Neural progenitor cell (in vitro differentiated cells): ENCODE measurements around the gene ALK. TPM values are rescaled to one million over a fixed set of nuclear protein-coding genes. Genes with fewer than 3 reads are reported as not detected.

Experiments
- DNase-seq: peaks from one replicate; pipeline ENCODE4 v3.0.0-alpha.2; 2016; ENCODE audit warnings: low spot score
- H2AFZ ChIP-seq: fragments of 200-600 bp; sonication (generic); replicated peaks from 2 replicates; pipeline ENCODE4 v1.6.1; 2016; ENCODE audit warnings: antibody characterized with exemption
- H3F3A ChIP-seq: fragments of 200-600 bp; sonication (generic); 2 replicates; pipeline ENCODE4 v1.6.1; 2016; ENCODE audit warnings: antibody characterized with exemption, low read depth
- H3K27ac ChIP-seq: fragments of 200-600 bp; sonication (generic); 2 replicates; pipeline ENCODE4 v1.5.1; 2016; ENCODE audit warnings: mild to moderate bottlenecking
- H3K27me3 ChIP-seq: fragments of 200-600 bp; sonication (generic); 2 replicates; pipeline ENCODE4 v1.6.1; 2016; ENCODE audit warnings: mild to moderate bottlenecking, moderate library complexity
- H3K36me3 ChIP-seq: fragments of 200-600 bp; sonication (generic); 2 replicates; pipeline ENCODE4 v1.5.1; 2016
- H3K4me1 ChIP-seq: fragments of 200-600 bp; sonication (generic); 2 replicates; pipeline ENCODE4 v1.6.1; 2016; ENCODE audit warnings: mixed run types
- H3K4me2 ChIP-seq: fragments of 200-600 bp; sonication (generic); 2 replicates; pipeline ENCODE4 v1.6.1; 2016
- H3K4me3 ChIP-seq: fragments of 200-600 bp; sonication (generic); 2 replicates; pipeline ENCODE4 v1.5.1; 2016
- H3K79me2 ChIP-seq: fragments of 200-600 bp; sonication (generic); 2 replicates; pipeline ENCODE4 v1.6.1; 2016; ENCODE audit warnings: low read depth
- H3K9ac ChIP-seq: fragments of 200-600 bp; sonication (generic); 2 replicates; pipeline ENCODE4 v1.6.1; 2016
- H3K9me3 ChIP-seq: fragments of 200-600 bp; sonication (generic); 2 replicates; pipeline ENCODE4 v1.5.1; 2016; ENCODE audit warnings: low read depth
- H4K20me1 ChIP-seq: fragments of 200-600 bp; sonication (generic); 2 replicates; pipeline ENCODE4 v1.6.1; 2016; ENCODE audit warnings: low read depth
- H3K27ac Mint-ChIP-seq: 3 replicates; pipeline ENCODE4 v1.8.0; 2021; ENCODE audit warnings: mixed read lengths
- H3K27me3 Mint-ChIP-seq: 2 replicates; pipeline ENCODE4 v1.8.0; 2022; ENCODE audit warnings: low read depth, mild to moderate bottlenecking, inconsistent platforms, moderate library complexity, mixed read lengths; ENCODE audit not compliant: insufficient read depth
- H3K36me3 Mint-ChIP-seq: 3 replicates; pipeline ENCODE4 v1.8.0; 2021; ENCODE audit warnings: mixed read lengths
- H3K4me1 Mint-ChIP-seq: 3 replicates; pipeline ENCODE4 v1.8.0; 2021; ENCODE audit warnings: mixed read lengths
- H3K4me3 Mint-ChIP-seq: 3 replicates; pipeline ENCODE4 v1.8.0; 2021; ENCODE audit warnings: mild to moderate bottlenecking, moderate library complexity, mixed read lengths
- H3K9me3 Mint-ChIP-seq: 3 replicates; pipeline ENCODE4 v1.8.0; 2020; ENCODE audit warnings: mixed read lengths
- EZH2 ChIP-seq: fragments of 200-600 bp; sonication (generic); IDR thresholded peaks from 2 replicates; pipeline ENCODE4 v1.6.1; 2017; ENCODE audit warnings: antibody characterized with exemption, mild to moderate bottlenecking, moderate library complexity
- EZH2phosphoT487 ChIP-seq: fragments of 200-600 bp; sonication (generic); IDR thresholded peaks from 2 replicates; pipeline ENCODE4 v1.6.1; 2017; ENCODE audit warnings: antibody characterized with exemption
- total RNA-seq: library from RNA; depleted of rRNA; stranded (reverse); fragments of >200 nt; gene quantifications from 2 replicates; pipeline ENCODE4 v1.2.3, GENCODE V29; 2015; ENCODE audit warnings: low replicate concordance
- TF ChIP-seq, protein P1 (sequence below): fragments of 200-600 bp; sonication (generic); IDR thresholded peaks from 2 replicates; pipeline ENCODE4 v1.5.1; 2017; ENCODE audit warnings: antibody characterized with exemption, mild to moderate bottlenecking

Gene ALK
- total RNA-seq, 1 donor from 2014 or later: not detected

DNA sequence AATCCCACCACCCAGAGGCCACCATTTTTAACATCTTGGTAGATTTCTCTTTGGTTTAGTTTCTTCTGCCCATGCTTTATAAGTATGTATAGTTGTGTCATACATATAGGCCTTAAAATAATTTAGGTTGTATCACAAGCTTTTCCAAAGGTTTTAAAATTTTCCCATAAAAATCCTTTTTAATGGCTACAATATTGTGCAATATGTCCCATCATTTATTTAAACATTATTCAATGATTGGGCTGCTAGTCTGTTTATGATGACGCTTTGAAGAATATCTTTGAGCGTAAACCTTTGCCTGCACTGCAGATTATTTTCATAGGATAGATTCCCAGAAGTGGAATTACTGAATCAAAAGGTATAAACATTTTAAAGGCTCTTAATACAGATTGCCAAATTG, 588.8 kb downstream of the ALK start:
- Mint-ChIP-seq H3K4me1 (peaks cover 2% of the 10 kb centered on the region), H3K27ac (no peak overlapping the region), H3K27me3 (no peaks in the 10 kb centered on the region), H3K36me3 (no peaks in the 10 kb centered on the region), H3K9me3 (peaks cover 2% of the 10 kb centered on the region), H3K4me3 (no peak overlapping the region)
- Histone ChIP-seq H3K4me3 (no peak overlapping the region), H3K4me2 (no peak overlapping the region), H3K9me3 (no peaks in the 10 kb centered on the region), H3K4me1 (peaks cover 7% of the 10 kb centered on the region), H3K9ac (no peak overlapping the region), H3K79me2 (no peaks in the 10 kb centered on the region), H3K36me3 (no peaks in the 10 kb centered on the region), H4K20me1 (no peaks in the 10 kb centered on the region), H3K27ac (no peak overlapping the region), H3K27me3 (no peaks in the 10 kb centered on the region), H2AFZ (no peak overlapping the region), H3F3A (no peaks in the 10 kb centered on the region)
- TF ChIP-seq EZH2 (no peak), EZH2phosphoT487 (no peak)
- TF ChIP-seq, protein P1, sequence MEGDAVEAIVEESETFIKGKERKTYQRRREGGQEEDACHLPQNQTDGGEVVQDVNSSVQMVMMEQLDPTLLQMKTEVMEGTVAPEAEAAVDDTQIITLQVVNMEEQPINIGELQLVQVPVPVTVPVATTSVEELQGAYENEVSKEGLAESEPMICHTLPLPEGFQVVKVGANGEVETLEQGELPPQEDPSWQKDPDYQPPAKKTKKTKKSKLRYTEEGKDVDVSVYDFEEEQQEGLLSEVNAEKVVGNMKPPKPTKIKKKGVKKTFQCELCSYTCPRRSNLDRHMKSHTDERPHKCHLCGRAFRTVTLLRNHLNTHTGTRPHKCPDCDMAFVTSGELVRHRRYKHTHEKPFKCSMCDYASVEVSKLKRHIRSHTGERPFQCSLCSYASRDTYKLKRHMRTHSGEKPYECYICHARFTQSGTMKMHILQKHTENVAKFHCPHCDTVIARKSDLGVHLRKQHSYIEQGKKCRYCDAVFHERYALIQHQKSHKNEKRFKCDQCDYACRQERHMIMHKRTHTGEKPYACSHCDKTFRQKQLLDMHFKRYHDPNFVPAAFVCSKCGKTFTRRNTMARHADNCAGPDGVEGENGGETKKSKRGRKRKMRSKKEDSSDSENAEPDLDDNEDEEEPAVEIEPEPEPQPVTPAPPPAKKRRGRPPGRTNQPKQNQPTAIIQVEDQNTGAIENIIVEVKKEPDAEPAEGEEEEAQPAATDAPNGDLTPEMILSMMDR: no peak
- no peak for DNase-seq

DNA sequence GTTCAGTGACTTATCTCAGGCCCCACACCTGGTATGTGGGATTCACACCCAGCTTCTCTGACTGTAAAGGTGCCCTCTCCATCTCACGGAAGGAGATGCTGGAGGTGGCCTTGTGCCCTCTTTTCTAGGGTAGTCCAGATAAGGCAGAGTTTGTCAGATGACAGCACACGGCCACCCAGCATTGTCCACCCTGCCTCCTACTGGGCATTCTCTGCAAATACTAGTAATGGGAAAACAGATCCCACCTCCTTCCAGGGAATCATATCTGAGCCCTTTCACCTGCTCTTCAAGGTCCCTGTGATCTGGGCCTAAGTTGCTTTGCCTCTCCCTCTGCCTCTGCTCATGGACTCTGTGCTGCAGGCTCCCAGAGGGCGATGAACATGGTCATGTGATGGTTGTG, 591.5 kb downstream of the ALK start:
- H3K27me3 Mint-ChIP-seq: no peaks in the 10 kb centered on the region
- Histone ChIP-seq H4K20me1 (no peaks in the 10 kb centered on the region), H3K9ac (no peak overlapping the region), H3F3A (no peaks in the 10 kb centered on the region), H2AFZ (no peak overlapping the region), H3K27me3 (no peaks in the 10 kb centered on the region), H3K79me2 (no peaks in the 10 kb centered on the region), H3K9me3 (no peaks in the 10 kb centered on the region), H3K4me1 (no peaks in the 10 kb centered on the region), H3K4me2 (no peak overlapping the region), H3K36me3 (no peaks in the 10 kb centered on the region), H3K27ac (no peak overlapping the region), H3K4me3 (no peak overlapping the region)
- no peaks in the 10 kb centered on the region for H3K36me3 Mint-ChIP-seq
- no peaks in the 10 kb centered on the region for H3K4me1 Mint-ChIP-seq
- DNase-seq: no peak
- no peak for TF ChIP-seq EZH2phosphoT487
- no peak for TF ChIP-seq EZH2
- TF ChIP-seq, protein P1: peak; percentile 28
- no peak overlapping the region for H3K4me3 Mint-ChIP-seq
- no peak overlapping the region for H3K27ac Mint-ChIP-seq
- peaks cover 2% of the 10 kb centered on the region for H3K9me3 Mint-ChIP-seq

DNA sequence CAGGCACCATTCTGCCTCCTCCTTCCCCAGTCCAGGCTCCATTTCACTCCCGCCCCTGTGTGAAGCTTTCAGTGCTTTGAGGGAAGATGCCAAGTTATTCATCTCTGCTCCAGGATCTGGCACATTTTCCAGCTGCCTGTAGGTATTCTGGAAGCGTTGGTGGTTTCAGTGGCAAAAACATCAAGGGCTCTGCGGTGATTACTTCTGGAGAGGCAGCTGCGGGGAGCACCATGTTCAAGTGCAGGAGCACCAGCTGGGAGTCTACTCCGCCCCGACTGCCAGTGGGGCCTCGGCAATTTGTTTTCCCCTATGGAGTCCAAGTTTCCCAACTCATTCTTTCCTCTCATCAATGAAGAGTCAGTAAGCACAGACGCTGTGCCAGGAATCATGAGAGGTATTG, 594.5 kb downstream of the ALK start:
- no peak overlapping the region for H3K4me3 Mint-ChIP-seq
- Histone ChIP-seq H3K4me1 (peaks cover 11% of the 10 kb centered on the region), H2AFZ (no peak overlapping the region), H3F3A (peaks cover 11% of the 10 kb centered on the region), H3K4me3 (no peak overlapping the region), H3K4me2 (no peak overlapping the region), H3K27me3 (no peaks in the 10 kb centered on the region), H4K20me1 (no peaks in the 10 kb centered on the region), H3K9ac (no peak overlapping the region), H3K9me3 (no peaks in the 10 kb centered on the region), H3K36me3 (no peaks in the 10 kb centered on the region), H3K27ac (no peak overlapping the region), H3K79me2 (no peaks in the 10 kb centered on the region)
- H3K27ac Mint-ChIP-seq: no peak overlapping the region
- peaks cover 3% of the 10 kb centered on the region for H3K9me3 Mint-ChIP-seq
- peaks cover 5% of the 10 kb centered on the region for H3K4me1 Mint-ChIP-seq
- H3K36me3 Mint-ChIP-seq: no peaks in the 10 kb centered on the region
- peaks cover 3% of the 10 kb centered on the region for H3K27me3 Mint-ChIP-seq
- TF ChIP-seq EZH2 (no peak), EZH2phosphoT487 (no peak)
- no peak for DNase-seq

DNA sequence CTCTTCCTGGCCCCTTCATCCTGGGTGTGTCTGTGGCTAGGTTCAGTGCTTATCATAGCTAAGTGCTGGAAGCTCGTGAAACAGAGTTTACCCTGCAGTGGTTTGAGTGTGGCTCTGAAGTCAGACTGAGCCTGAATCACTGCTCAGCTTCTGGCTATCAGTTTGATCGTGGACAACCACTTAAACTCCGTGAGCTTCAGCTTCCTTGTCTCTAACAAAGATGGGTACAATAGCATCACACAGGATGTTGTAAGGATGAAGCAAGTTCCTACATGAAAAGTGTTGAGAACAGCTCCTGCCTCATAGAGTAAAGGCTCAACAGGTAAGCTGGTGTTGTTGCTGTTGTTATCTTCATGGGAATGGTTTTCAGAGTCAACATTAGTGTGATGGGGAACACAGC, 595.8 kb downstream of the ALK start:
- H3K4me3 Mint-ChIP-seq: no peak overlapping the region
- peaks cover 3% of the 10 kb centered on the region for H3K9me3 Mint-ChIP-seq

More for the DNA sequence above, 595.8 kb downstream of the ALK start:
- H3K36me3 ChIP-seq: no peaks in the 10 kb centered on the region
- Mint-ChIP-seq H3K36me3 (no peaks in the 10 kb centered on the region), H3K27me3 (peaks cover 3% of the 10 kb centered on the region), H3K4me1 (peaks cover 5% of the 10 kb centered on the region), H3K27ac (no peak overlapping the region)
- H3K79me2 ChIP-seq: no peaks in the 10 kb centered on the region
- H3K27me3 ChIP-seq: no peaks in the 10 kb centered on the region
- no peak overlapping the region for H3K27ac ChIP-seq
- DNase-seq: no peak
- TF ChIP-seq, protein P1: no peak
- TF ChIP-seq EZH2 (no peak), EZH2phosphoT487 (no peak)
- H3K4me3 ChIP-seq: no peak overlapping the region
- H3K4me1 ChIP-seq: peaks cover 11% of the 10 kb centered on the region
- H4K20me1 ChIP-seq: no peaks in the 10 kb centered on the region
- no peaks in the 10 kb centered on the region for H3K9me3 ChIP-seq
- H3K9ac ChIP-seq: no peak overlapping the region
- no peak overlapping the region for H3K4me2 ChIP-seq
- H2AFZ ChIP-seq: no peak overlapping the region
- peaks cover 11% of the 10 kb centered on the region for H3F3A ChIP-seq
